NCI-H510A (cell line): ENCODE measurements around the gene SRGAP2B.
"Not testable (repeated sequence)": the region's sequence is repeated elsewhere in the genome, so short reads cannot be mapped to it uniquely, and the experiment has no call there.

Experiments used
- DNase-seq: peaks from one replicate; lab custom pipeline; 2025; lab: John Stamatoyannopoulos, UW

Gene SRGAP2B

DNA sequence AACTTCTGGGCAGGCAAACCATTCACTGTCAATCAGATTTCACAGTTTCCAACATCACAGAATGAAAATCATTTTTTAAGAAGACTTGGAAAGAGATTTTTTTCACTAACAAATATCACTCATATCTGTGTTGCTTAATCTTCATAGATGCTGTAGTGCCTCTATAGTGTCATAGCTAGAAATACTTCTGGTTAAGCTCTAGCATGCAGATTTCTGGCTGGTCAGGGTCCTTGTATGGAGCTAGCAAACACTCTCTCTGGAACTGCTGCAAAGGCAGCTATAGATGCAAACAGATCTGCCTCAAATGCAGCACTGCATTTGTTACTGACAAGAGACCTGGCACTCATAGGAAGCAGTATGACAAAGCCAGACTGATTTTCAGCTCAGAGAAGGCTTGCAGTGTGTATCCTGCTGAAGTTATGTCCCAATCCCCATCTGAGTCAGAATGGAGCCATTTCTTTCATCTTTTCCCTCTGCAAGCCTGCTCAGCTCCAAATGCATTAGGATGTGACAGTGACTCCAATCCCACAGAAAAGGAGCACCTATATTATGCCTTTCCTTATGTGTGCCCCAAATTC lies 99.2 kb downstream of the SRGAP2B start:
- not testable (repeated sequence) for DNase-seq

DNA sequence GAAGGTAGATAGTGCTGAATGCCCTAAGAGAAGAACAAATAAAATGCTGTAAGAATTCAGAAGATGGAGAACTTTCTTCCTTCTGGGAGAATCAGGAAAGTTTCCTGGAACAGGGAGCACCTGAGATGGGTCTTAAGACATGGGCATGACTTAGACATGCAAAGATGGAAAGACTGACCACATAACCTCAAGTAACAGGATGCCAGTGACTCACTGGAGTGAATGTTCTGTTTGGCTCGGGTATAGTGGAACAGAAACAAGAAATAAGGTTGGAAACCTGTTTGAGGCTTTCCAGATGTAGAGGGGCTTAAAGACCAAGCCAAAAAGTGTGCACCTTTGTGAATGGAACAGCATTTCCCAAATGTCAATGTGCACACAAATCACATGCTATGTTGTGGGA lies 102.2 kb downstream of the SRGAP2B start:
- not testable (repeated sequence) for DNase-seq

DNA sequence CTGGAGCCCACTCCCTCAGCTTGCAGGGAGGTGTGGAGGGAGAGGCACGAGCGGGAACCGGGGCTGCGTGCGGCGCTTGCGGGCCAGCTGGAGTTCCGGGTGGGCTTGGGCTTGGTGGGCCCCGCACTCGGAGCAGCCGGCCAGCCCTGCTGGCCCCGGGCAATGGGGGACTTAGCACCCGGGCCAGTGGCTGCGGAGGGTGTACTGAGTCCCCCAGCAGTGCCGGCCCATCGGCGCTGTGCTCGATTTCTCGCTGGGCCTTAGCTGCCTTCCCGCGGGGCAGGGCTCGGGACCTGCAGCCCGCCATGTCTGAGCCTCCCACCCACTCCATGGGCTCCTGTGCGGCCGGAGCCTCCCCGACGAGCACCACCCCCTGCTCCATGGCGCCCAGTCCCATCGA lies 104.5 kb downstream of the SRGAP2B start:
- DNase-seq, result not testable (repeated sequence)

DNA sequence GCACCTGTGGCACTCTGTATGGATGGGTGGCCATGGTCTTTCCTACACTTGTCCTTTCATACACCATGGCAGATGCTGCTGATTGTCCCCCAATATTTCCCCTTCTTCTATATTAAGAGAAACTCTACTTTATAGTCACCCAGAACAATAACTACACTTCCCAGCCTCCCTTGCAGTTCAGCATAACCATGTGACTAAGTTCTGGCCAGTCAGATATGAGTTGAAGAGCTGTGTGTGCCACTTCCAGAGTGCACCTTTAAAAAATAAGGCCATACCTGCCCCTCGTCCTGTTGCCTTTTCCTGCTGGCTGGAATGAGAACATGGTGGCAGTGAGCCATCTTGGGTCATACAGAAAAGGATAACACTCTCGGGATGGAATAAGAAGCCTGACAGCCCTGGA lies 108.0 kb downstream of the SRGAP2B start:
- not testable (repeated sequence) for DNase-seq

DNA sequence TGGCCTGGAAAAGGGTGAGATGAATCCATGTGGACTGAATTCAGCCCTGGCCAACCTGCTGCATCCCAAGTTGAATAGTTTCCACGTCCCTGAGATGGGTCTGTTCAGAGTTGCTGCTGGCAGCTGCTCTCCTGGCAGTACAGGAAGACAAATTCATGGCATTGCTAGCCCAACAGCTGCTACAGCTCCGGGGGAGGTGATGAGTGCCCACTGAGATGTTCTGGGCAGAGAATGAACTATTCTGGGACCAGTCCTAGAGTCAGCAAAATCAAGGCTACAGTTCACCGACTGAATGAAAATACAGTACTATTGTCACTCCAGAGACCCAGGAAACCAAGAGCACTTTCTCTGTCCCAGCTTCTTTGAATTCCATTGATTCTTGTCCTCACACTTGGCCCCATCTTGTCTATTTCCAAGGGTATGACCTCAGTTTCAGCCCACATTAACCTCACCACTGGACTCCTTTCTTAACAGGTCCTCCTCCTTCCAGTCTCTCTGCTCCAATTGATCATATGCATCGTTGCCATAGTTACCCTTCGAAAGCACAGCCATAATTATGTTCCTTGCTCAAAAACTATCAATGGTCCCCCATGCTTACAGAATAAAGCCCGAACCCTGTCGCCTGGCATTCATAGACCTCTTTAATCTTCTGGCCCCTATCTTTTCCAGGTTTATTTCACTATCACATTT lies 108.8 kb downstream of the SRGAP2B start:
- DNase-seq, result not testable (repeated sequence)

- not testable (repeated sequence) for DNase-seq
Measured at GRCh38 chr1:144985550-144986170, 109.5 kb downstream of the SRGAP2B start.

DNA sequence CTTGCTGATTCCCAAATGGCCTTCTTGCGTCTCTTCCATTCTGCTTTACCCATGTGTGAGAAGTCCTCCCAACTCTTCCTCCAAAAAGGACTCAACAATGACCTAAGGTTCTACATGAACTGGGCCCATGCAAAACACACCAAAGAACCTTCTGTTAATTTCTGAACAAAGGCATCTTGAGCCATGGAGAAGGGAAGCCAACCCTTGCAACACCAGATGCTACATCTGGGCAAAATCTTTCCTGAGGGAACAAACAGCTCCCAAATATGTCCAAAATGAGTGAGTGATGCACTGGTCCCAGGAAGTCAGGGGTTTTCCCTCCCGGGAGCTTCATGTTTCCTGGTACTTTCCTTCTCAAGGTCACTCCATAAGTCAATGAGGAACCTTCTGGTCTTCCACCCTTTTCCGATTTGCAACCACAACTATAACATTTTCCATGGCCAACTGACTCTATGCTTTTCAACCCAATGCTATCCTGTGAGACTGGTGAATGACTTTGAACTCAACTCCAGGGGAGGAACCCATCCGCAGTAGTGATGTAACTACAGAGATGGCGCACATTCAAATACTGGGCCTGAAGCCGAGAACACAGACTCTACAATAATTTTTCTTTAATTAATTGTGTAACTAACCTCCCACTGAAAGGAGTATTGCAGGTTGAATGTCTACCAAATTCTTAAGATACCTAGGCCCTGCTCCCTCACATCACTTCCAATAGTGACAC lies 112.2 kb downstream of the SRGAP2B start:
- DNase-seq, result not testable (repeated sequence)

DNA sequence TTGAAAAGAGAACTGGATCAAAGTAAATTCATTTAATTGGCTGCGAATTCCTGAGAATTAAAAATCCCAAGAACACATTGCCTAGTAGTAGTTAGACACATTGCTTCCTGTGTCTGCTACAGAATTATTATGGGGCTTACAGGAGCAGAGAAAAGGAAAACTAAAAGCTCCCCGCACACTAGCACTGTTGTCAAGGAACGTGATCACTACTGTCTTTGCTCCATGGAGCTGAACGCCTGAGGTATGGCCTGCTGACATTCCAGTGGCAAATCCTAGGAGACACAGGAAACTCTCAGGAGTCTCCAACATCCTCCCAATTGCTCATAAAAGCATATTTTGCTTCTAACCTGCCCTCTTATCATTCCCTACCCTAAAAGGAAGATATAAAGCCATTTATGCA lies 114.0 kb downstream of the SRGAP2B start:
- not testable (repeated sequence) for DNase-seq

DNA sequence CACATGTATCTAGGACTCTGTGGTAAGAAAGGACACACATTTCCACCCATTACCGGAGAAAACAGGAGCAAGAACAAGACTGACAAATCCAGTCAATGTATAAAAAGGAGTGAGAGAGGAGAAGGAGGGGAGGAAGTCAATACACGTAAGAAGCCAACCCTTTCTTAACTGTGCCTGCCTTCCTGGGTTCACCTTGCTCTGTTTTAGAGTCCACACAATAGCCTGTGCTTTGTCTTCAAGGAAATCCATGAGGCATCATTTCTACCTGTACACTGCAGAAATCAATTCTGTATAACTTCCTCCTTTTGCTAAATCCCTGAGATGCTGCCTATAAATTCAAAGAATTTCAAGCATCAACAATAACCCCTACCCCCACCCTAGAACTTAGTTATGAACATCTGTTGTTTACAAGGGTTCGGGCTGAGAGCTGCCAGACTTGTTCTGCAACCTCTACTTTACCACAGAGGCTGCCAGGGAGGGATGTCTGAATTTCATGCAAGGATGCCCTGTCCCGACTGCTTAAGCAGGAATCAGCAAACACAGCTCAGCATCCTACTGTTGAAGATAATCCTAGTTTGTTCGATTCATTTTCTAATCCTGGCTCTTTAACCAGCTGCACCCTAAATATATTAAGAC lies 115.0 kb downstream of the SRGAP2B start:
- DNase-seq, result not testable (repeated sequence)

DNA sequence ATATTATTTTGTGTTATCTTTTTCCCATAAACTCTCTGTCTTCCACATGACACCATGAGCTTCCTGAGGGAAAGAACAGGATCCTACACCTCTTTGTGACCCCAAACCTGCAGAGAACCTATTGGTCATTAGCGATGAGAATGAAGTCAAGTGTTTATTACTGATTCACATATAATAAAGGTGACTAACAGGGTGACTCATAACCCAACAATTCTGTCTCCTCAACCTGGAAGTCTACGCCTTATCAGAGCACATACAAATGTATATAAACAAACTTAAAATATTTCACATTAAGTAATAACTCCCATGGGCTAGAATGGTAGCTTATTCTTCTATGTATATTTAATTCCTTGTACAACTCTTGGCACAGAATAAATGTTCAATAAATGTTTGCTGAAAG lies 117.3 kb downstream of the SRGAP2B start:
- not testable (repeated sequence) for DNase-seq

- not testable (repeated sequence) for DNase-seq
Measured at GRCh38 chr1:144971936-144972335, 123.2 kb downstream of the SRGAP2B start.

DNA sequence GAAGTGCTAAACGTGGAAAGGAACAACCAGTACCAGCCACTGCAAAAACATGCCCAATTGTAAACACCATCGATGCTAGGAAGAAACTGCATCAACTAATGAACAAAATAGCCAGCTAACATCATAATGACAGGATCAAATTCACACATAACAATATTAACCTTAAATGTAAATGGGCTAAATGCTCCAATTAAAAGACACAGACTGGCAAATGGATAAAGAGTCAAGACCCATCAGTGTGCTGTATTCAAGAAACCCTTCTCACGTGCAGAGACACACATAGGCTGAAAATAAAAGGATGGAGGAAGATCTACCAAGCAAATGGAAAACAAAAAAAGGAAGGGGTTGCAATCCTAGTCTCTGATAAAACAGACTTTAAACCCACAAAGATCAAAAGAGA lies 128.6 kb downstream of the SRGAP2B start:
- not testable (repeated sequence) for DNase-seq

GRCh38 chr1:144964765-144965164 lies 130.4 kb downstream of the SRGAP2B start:
- DNase-seq, result not testable (repeated sequence)

DNA sequence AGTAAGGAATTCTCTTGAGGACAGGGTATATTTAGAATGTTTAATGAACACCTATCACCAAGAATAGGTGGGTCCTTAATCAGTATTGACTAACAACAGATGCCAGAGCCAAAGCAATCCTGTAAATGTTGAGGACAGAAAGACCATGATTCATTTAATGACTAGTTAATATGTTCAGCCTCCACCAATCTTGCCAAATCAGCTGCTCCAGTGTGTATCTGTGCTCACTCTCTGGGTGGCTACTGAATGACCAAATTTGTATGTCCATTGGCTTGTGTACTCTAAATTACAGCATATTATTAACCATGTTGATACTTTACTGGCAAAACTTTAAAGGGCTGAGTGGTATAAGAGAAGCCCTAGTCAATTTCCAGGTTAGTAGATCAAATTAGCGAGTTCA lies 130.9 kb downstream of the SRGAP2B start:
- DNase-seq, result not testable (repeated sequence)

DNA sequence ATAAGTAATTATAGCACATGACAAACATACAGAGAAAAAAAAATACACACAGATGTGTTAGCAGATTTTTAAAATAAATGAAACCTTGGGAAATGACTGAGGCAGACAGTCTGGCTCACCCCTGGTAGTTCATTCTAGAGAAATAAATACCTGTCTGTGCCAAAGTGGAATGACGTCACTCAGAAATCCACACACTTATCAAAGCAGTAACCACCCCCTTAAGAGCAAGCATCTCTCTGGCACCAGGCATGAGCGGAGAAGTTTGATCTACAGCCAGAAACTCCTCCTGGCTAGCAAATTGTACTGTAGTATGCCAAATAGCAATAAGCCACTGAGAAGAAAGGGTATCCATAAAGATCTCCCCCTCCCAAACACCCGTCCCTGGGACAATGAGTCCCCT lies 131.6 kb downstream of the SRGAP2B start:
- DNase-seq, result not testable (repeated sequence)

DNA sequence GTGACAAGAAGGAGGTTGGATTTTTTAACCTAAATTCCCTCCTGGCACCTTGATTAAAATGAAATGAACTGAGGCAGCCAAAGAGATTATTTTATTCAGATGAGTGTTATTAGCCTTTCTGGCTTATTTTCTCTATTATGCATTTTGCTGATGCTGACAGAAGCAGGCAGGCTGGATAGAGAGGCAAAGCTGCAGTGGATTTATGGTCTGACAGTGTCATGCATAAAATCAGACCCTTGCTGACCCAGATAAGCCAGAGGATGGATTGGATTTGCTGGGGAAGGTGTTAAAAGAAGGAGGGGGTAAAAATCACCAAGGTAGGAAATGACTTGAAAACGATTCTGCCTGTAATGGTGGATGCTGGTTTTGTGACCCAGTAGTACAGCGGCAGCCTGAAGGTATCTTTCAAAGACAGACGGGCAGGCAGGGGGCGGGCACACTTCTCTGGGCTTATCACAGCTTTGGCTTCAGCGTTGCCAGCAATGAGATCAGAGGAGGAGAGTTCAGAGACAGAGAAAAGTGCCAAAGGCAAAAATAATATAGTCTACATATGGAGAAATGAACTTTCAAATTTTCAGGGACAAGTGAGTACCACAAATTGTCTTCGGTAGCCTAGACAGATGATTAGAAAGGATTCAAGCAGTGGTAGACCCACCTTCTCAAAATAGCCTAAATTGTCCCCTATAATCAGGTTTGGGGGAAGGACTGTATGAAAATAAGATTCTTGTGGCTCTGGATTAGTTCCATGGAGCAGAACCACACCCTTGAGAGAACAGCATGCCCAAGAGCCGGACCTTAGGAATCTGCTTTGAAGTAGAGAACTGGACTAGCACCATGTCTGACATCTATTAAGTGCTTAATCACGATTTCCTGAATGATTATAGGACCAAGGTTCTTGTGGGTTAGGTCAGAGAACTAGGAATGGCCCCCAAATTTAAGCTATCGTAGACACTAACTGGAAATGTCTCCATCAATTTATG lies 133.2 kb downstream of the SRGAP2B start:
- not testable (repeated sequence) for DNase-seq

DNA sequence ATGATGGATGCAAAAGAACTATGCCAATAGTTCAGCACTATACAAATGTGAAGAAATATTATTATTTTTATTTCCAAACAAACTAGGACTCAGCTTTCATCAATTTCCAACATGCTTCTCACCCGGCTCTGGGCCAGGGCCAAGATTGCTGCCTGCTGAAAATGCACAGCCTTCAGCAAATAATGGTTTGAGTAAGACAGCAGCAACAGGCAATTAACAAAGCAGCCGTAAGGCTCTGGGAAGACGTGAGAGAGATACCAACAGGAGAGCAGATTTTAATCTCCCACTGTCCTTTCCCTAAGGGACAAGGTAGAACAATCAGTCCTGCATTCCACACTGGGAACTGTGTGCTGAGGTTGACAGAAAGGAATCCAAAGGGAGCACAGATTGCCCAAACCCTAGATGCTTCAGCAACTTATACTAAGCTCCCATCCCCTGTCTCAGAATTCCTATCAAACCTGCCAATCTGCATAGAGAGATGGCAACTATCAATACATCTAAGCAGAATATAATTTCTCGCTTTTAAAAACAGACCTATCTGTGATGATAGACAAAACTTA lies 134.1 kb downstream of the SRGAP2B start:
- not testable (repeated sequence) for DNase-seq

- not testable (repeated sequence) for DNase-seq
Measured at GRCh38 chr1:144948390-144948789, 146.7 kb downstream of the SRGAP2B start.

- DNase-seq, result not testable (repeated sequence)
Measured at GRCh38 chr1:144947495-144947894, 147.6 kb downstream of the SRGAP2B start.
